HUDEP-2 (cell line): ENCODE measurements around the gene SERPINH1.

Experiments
- DNase-seq, 76 experiments: peaks; one replicate each; lab custom pipeline; 2025; ENCODE audit not compliant: unreplicated experiment in 76 of 76; lab: John Stamatoyannopoulos, UW

SERPINH1 gene

DNA sequence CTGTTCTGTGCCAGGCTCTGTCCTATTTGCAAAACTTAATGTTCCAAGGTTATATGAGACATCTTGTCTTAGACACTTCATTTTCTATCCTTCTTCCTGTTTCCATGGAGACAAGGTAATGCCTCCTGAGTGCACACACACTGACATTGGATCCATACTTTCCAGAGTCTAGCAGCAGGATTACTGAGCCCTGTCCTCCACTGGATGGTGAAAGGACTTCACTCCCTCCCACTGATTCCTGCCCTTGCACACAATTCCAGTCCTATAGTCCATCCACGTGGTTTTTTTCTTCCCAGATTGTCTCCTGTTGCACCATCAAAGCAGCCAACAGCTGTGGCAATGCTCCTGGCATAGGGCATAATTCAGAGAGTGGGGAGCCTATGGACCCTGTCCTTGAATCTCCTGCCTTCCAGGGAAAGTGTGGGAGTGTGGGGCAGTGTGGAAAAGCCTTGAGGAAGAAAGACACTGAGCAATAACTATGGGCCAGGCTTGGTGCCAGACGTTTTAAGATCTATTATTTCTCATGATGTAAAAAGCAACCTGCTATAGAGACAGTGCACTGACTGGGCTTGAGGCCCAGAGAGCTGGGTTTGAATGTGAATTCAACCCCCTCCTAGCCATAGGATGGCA lies 31.3 kb downstream of the SERPINH1 start:
- DNase-seq: no peak

GRCh38 chr11:75594211-75594610 lies 32.2 kb downstream of the SERPINH1 start:
- DNase-seq: no peak

DNA sequence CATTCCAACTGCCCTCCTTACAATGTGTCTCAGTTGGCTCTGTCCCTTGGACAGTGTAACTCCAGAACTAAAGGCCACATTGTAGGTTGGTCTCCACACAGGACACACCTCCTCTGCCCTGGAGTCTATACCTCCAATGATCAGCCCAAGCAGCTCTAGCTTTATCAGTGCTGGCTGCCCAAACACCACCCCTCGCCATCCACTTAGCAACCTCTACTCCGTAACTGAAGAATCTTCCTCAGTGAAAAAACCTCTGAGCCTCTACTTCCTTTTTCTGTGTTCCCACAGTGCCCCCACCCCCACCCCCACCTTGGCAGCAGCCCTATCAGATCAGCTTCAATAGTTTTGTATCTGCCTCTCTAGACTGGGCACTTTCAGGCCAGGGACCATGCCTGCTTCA lies 33.4 kb downstream of the SERPINH1 start:
- peak in 54 of 76 experiments; percentile 15 to 75 (median 40) for DNase-seq

DNA sequence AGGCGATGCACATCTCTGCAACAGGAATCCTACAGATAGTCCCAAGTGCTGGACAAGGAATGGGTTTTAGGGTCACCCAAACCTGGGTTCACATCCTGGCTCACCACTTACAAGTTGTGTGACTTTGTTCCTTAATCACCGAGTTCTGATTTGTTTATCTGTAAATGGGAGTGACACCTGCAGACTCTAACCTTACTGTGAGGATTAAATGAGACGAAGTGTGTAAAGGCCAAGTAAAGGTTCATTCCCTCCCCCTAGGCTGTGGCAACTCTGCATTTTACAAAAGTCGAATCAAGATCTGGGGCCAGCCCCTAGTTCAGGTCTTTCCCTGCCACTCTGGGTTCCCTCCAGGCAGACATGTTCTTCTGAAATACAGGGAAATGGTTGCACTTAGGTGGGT lies 34.9 kb downstream of the SERPINH1 start:
- no peak for DNase-seq

DNA sequence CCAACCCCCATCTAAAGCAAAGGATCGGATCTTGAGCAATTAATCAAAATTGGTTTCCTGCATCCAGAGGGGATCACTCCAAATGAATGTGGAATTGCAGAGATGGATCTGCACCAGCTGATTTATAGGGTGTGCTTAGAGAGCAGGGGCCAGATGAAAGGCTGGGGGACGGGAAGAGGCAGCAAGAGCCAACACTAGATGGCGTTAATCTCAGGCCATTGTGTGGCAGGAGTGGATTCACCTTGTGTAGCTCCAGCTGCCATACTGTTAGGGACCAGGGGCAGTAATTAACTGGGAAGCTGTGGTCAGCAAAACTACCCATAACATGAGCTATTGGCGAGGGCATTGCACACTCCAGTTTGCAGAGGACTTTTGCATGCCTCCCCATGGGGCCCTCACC lies 35.6 kb downstream of the SERPINH1 start:
- peak in 28 of 76 experiments; percentile 5 to 49 (median 23) for DNase-seq

- no peak for DNase-seq
Observed at GRCh38 chr11:75598264-75598663, 36.2 kb downstream of the SERPINH1 start.

DNA sequence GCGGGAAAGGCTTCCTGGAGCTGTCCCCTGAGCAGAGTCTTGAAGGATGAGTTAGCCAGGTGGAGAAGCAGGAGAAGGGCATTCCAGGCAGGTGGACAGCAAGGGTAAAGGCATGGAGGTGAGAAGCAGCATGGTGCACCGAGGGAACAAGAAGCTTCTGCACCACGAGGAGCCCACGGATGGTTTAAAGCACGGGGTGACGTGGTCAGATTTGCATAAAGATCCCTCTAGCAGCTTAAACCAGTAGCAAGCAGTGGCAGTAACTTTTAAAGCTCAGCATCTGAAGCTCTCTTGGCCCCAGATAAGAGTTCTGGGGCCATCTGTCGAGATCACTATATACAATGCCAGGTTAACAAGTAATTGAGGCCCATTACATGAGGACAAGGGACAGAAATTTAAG lies 36.8 kb downstream of the SERPINH1 start:
- DNase-seq: no peak

DNA sequence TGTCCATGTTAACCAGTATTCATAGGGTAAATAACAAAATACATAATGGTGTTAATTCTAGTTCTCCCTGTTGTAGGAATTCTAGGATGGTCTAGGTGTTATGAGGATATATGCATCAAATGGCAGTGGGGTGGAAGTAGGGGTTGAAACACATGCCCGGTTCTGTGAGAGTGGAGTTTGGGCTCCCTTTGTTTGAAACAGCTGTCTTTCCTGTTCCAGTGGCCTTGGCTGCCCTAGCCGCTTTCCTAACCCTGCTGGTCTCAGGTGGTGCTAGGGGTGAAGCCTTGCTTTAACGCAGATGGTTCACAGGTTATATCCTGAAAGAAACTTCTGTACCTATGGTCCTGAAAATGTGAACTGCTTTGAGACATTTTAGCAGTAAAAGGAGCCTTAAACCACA lies 38.3 kb downstream of the SERPINH1 start:
- DNase-seq: no peak

- no peak for DNase-seq
Observed at GRCh38 chr11:75601494-75601893, 39.4 kb downstream of the SERPINH1 start.

GRCh38 chr11:75602951-75603350 lies 40.9 kb downstream of the SERPINH1 start:
- no peak for DNase-seq

GRCh38 chr11:75603791-75604736 lies 42.0 kb downstream of the SERPINH1 start:
- no peak for DNase-seq

DNA sequence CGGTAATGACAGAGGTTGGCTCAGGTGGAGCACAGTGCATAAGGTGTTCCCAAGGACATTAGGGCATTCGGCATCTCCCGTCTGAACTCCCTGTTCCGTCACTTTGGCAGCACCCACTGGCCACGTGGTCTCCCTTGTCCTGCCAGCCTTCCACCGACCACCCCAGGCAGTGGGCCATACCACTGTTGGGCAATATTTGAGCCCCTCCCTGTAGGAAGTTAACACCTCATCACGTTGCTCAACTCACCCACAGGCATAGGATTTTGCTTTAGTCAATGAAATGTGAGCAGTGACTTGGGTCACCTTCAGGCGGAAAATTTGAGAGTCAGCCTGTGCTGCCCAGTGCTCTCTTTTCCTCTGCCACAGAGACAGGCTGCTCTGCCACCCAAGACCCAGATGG lies 44.0 kb downstream of the SERPINH1 start:
- no peak for DNase-seq

DNA sequence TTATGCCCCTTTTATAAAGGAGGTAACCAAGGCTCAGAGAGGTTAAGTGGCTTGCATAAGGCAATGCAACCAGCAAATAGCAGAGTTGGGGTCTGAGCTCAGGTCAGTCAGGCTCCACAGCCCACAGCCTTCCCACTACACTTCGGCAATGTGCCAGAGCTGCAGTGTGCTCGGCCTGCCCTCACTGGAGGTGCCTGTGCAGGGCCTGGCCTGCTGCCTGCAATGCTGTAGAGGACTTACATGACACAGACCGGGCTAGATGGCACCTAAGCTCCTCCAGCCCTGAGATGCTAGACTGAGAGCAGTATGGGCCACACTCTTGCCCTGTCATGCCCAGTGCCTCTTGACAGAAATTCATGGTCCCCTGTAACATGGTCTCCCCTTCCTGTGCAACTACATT lies 49.8 kb downstream of the SERPINH1 start:
- DNase-seq: no peak

GRCh38 chr11:75615751-75616150 lies 53.7 kb downstream of the SERPINH1 start:
- no peak for DNase-seq

- DNase-seq: no peak
Observed at GRCh38 chr11:75616281-75616680, 54.2 kb downstream of the SERPINH1 start.
